HL-60/S4 treated with phorbol 12-myristate 13-acetate at 8.2 ng/mL for 4 days and 3 days (cell line): ENCODE results near the gene ADGRL1.
"Not testable (repeated sequence)": the region's sequence is repeated elsewhere in the genome, so short reads cannot be mapped to it uniquely, and the experiment has no call there.

ENCODE experiments used
- in situ Hi-C: fragments of 300-500 bp; cut with MboI; formaldehyde crosslinking; loops from 2 replicates; pipeline ENCODE4 v1.15.0; 2022; ENCODE audit warnings: low sequenced_read_pairs

ADGRL1 gene

DNA sequence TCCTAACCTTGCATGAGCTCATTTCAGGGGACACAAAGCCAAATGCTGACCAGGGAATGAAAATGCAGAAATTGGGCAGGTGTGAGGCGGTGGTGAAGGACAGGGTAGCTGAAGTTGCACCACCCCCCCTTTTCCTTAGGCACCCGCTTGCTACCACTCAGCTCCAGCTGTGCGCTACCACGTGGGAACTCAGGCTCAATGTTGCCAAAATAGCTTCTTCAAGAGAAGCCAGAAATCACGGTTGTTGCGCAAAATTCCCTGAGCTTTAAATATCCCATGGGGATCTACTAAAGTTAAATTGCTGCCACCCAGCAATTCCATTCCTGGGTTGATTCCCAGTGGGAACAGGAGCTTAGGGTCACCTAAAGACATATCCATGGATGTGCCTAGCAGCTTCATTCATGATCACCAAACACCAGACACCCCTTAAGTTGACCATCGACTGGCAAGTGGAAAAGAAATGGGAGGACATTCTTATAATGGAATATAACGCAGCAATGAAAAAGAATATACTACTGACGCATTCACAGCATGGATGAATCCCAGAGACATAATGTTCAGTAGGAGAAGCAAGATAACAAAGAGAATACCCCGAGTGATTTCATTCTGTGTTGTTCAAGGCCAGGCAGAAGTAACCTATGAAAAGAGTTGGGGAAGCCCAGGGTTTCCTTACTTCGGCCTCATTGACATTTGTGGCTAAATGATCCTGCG, 12.8 kb upstream of the ADGRL1 start:
- in situ Hi-C loops, result no loop called here

GRCh38 chr19:14217886-14218285, 11.9 kb upstream of the ADGRL1 start:
- in situ Hi-C loops, result not testable (repeated sequence)

DNA sequence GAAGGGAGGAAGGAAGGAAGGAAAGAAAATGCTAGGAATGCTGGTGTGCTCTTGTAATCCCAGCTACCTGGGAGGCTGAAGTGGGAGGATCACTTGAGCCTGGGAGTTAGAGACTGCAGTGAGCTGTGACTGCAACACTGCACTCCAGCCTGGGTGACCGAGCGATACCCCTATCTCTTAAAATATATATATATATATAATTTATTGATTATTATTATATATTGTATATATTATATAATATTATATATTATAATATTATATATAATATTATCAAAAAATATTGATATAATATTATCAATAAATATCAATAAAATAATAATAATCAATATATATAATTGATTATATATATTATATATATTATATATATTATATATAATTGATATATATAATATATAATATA, 8.6 kb upstream of the ADGRL1 start:
- in situ Hi-C loops, result no loop called here

- in situ Hi-C loops, result not testable (repeated sequence)
These were observed 4.2 kb upstream of the ADGRL1 start for GRCh38 chr19:14210182-14210581.

GRCh38 chr19:14209401-14209800, 3.4 kb upstream of the ADGRL1 start:
- in situ Hi-C loops, result not testable (repeated sequence)

- in situ Hi-C loops, result not testable (repeated sequence)
These were observed 2.5 kb upstream of the ADGRL1 start for GRCh38 chr19:14208496-14208895.

- in situ Hi-C loops, result not testable (repeated sequence)
These were observed 1.8 kb upstream of the ADGRL1 start for GRCh38 chr19:14207796-14208195.

- in situ Hi-C loops, result not testable (repeated sequence)
These were observed 1.1 kb upstream of the ADGRL1 start for GRCh38 chr19:14206737-14207726.

DNA sequence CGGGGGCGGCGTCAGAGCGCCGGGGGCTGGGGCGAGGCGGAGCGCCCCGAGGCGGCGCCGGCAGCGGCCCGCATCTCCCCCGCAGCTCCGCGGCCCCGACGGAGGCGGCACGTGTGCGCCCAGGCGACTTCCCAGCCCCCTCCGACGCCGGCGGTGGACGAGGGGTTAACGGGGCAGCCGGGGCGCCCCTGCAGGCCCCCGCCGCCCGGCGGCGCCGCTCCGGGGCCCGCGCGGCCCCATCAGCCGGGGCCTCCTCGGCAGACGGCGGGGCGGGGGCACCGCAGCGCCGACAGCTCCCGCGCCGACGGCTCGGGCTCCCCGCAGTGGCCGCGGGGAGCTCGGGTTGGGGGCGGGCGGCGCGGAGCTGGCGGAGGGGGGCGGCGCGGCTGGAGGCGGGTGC, 339 bp upstream of the ADGRL1 start:
- in situ Hi-C loops, result not testable (repeated sequence)

GRCh38 chr19:14204676-14205451, 1.1 kb downstream of the ADGRL1 start:
- in situ Hi-C loops, result not testable (repeated sequence)

- in situ Hi-C loops, result not testable (repeated sequence)
These were observed 1.8 kb downstream of the ADGRL1 start for GRCh38 chr19:14204219-14204618.

GRCh38 chr19:14203788-14204187, 2.2 kb downstream of the ADGRL1 start:
- in situ Hi-C loops, result not testable (repeated sequence)

- in situ Hi-C loops, result no loop called here
These were observed 2.8 kb downstream of the ADGRL1 start for GRCh38 chr19:14203177-14203576.

DNA sequence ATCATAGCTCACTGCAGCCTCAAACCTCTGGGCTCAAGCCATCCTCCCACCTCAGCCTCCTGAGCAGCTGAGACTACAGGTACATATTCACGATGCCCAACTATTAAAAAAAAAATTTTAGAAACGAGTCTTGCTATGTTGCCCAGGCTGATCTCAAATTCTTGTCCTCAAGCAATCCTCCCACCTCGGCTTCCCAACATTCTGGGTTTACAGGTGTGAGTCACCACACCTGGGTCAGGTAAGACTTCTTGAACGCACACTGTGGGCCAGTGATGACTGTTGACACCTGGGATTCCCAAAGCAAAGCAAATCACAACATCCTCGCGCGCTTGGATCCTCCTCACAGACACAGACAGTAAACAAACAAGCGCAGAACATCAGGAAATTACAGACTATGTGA, 4.5 kb downstream of the ADGRL1 start:
- in situ Hi-C loops, result not testable (repeated sequence)

DNA sequence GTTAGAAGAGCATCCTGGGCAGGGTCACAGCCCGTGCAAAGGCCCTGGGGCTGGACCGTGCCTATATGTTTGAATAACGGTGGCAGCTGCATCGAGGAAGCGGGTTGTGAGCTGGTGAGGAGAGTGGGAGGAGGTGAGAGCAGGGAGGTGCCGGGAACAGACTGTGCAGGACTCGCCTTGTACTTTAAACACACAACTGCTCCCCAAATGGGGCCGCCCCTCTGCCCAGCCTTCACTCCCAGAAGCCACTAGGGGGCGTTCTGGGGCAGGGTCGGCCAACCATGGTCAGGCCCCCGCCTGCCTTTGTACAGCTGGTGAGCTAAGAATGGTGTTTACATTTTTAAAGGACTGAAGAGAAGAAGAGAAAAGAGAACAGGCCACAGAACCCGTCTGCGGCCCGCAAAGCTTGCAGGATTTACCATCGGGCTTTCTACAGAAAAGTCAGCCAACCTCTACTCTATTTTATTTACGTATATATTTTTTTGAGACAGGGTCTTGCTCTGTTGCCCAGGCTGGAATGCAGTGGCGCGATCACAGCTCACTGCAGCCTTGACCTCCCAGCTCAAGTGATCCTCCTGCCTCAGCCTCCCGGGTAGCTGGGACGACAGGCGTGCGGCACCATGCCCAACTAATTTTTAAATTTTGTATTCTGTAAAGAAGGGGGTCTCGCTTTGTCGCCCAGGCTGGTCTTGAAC, 5.7 kb downstream of the ADGRL1 start:
- in situ Hi-C loops, result not testable (repeated sequence)

- in situ Hi-C loops, result loop anchor here (10.0 kb wide), 1 partner anchor 146 kb away; no protein-coding TSS in a partner anchor
These were observed 7.3 kb downstream of the ADGRL1 start for GRCh38 chr19:14198384-14199376.

DNA sequence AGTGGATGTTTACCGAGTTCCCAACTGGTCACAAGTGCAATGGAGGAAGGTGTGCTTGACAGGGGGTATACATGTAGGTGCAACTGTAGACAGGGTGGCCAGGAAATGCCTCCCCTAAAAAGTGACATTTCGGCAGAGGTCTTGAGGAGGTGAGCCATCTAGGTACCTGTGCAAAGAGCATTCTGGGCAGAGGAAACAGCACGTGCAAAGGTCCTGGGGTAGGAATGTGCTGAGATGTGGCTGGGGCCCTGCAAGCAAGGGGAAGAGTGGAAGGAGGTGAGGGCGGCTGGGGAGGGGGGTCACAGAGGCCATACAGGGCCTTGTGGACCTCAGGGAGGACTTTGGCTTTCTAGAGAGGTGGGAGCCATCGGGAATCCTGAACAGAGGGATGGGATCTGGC, 8.1 kb downstream of the ADGRL1 start:
- in situ Hi-C loops, result loop anchor here (10.0 kb wide), 1 partner anchor 147 kb away; no protein-coding TSS in a partner anchor

- in situ Hi-C loops, result loop anchor here (10.0 kb wide), 1 partner anchor 148 kb away; no protein-coding TSS in a partner anchor
These were observed 8.7 kb downstream of the ADGRL1 start for GRCh38 chr19:14197288-14197687.

GRCh38 chr19:14196105-14196504, 9.9 kb downstream of the ADGRL1 start:
- in situ Hi-C loops, result loop anchor here (10.0 kb wide), 1 partner anchor 149 kb away; no protein-coding TSS in a partner anchor
